IPS DF 4.7 (cell line): ENCODE measurements around the gene CATSPERE.
"Not testable (repeated sequence)": the region's sequence is repeated elsewhere in the genome, so short reads cannot be mapped to it uniquely, and the experiment has no call there.

Experiments used
- DNase-seq: peaks from one replicate; pipeline ENCODE4 v3.0.0-alpha.2; 2013; ENCODE audit warnings: low spot score; ENCODE audit errors: extremely low read depth

Gene CATSPERE

DNA sequence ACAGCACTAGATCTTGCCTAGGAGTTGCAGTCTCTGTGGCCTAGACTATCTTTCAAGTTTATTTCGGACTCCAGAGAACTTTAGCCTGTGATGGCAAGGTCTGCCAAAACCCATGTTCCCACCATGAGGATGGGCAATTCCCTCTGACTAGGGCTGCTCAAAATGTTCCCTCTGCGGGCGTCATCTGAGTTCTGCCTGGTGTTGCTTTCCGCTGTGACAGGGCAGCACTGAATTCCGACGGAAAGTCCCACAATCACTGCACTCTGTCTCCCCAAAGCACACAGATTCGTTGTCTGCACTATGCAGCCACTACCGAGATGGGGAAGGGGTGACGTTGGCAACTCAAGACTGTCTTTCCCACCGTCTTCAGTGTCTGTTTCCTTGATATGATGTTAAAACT, 75.2 kb downstream of the CATSPERE start:
- DNase-seq = no peak

DNA sequence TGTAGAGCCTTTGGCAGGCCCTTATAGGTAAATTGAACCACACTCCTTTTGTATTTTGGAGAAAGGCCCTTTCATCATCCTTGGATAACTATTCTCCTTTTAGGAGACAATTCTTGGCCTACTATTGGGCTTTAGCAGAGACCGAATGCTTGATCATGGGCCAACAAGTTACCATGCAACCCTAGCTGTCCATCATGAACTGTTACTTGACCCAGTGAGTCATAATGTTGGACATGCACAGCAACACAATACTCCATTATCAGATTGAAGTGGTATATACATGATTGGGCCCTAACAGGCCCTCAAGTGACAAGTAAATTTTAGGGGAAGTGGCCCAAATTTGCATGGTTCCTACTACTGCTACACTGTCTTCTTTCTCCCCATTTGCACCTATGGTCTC, 84.4 kb downstream of the CATSPERE start:
- no peak for DNase-seq

DNA sequence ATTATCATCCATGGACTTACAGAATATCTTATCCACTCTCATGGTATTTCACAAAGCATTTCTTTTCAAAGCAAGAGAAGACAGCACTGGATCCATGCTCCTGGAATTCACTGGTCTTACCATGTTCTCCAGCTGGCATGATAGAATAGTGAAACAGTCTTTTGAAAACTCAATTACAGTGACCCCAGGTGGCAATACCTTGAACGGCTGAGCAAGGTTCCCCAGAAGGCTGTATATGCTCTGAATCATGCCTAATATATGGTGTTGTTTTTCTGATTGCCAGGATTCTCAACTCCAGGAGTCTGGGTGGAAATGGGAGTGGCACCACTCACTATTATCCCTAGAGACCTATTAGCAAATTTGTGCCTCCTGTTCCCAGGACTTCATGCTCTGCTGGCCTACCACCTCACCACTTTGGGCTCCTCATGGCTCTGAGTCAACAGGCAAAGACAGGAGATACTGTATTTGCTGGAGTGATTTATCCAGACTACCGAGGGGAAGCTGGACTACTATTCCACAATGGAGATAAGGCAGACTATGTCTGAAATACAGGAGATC, 87.6 kb downstream of the CATSPERE start:
- no peak for DNase-seq

DNA sequence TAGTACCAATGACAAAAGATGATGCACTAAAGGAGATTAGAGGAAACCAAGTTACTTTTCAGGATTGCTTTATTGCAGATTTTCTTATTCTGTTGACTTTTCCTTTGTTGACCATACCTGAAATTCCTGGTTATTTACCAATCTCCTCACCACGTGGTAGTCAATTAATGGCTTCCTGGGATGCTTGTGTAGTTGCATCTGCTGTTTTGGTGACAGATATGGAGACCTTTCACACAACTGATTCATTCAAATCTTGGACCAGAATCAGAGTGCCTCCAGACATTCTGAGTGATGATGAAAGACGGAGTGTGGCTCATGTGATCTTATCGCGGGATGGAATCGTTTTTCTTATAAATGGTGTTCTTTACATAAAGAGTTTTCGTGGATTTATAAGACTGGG, 91.3 kb downstream of the CATSPERE start:
- no peak for DNase-seq

DNA sequence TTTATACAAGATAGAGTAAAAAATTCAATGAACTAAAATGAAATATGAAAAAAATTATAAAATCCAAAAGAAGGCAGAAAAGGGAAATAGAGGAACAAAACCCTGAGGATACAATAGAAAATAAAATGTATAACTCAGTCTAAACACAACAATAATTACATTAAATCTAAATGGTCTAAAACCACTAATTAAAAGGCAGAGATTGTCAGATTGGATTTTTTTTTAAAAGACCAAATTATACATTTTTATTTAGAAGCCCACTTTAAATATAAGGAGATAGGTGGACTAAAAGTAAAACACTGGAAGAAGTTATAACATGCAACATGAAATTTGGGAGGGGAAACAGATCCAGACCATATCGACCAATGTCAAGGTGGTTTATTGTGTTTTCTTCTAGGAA, 95.2 kb downstream of the CATSPERE start:
- no peak for DNase-seq

DNA sequence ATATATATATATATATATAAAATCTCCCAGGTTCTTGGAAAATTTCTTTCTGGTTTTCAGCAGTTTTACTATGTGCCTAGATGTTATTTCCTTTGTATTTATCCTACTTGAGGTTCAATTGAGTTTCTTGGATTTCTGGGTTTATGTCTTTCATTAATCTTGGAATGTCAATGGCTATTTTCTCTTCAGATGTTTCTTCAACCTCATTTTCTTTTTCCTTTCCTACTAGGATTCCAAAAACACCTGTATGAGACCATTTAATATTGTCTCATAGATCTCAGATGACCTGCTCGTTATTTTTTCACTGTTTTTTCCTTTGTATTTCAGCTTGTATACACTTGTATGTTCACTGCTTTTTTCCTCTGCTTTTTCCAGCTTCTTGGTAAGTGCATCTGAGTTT, 96.5 kb downstream of the CATSPERE start:
- DNase-seq = no peak

DNA sequence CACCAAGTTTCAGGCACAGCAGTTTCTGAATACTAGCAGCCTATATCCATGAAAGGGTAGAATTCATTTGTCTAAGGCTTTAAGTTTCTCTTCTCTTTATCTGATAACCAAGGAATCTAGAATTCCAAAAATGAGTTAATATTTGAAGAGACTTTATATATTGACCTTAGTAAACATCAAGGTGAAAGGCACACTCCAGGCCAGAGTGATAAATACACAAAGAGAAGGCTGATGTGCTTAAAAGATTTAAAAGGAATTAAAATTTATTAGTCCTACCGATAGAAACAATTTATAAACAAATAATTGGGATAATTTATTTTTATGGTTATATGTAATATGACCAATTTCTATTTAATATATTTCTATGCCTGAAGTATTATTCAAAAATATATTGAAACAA, 98.5 kb downstream of the CATSPERE start:
- no peak for DNase-seq

DNA sequence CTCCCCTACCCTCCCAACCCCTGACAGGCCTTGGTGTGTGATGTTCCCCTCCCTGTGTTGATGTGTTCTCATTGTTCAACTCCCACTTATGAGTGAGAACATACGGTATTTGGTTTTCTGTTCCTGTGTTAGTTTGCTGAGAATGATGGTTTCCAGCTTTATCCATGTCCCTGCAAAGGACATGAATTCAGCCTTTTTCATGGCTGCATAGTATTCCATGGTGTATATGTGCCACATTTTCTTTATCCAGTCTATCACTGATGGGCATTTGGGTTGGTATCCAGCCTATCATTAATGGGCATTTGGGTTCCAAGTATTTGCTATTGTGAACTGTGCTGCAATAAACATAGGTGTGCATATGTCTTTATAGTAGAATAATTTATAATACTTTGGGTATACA, 101.8 kb downstream of the CATSPERE start:
- not testable (repeated sequence) for DNase-seq

DNA sequence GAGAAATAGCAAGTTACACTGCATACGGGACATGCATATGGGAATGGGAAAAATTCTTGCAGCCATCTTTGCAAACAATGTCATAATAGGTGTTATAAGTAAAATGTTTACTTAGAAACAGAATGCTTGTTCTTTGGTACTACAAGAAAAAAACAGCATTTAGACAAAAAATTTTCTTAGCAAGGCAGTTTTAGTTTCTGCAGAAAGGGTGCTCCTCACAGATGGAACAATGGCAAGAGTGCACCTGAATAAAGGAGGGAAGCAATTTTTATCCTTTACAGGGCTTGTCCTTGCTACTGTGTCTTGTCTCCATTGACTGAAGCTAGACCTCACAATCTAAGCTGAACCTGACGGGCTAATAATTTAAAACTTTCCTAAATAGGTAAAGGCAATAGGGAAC, 112.7 kb downstream of the CATSPERE start:
- no peak for DNase-seq

DNA sequence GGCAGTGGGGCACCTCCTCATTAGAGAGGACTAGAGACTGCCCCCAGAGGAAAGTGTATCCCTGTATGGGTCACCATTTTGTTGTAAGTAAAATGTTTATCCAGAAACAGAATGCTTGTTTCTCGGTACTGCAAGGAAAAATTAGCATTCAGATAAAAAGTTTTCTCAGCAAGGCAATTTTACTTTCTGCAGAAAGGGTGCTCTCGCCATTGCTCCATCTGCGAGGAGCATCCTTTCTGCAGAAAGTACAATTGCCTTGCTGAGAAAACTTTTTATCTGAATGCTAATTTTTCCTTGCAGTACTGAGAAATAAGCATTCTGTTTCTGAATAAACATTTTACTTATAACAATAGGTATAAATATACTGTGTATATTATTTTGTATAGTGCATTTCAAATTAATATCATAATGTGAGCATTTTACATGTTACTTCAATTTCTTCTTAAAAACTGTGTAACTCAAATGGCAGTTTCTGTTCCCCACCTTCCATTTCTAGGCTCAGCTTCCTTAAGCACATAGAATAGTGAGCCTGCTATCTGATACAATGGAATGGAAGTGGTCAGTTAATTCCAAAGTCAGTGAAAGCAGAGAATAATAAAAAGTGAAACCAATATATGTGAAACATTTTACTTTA, 115.3 kb downstream of the CATSPERE start:
- no peak for DNase-seq

DNA sequence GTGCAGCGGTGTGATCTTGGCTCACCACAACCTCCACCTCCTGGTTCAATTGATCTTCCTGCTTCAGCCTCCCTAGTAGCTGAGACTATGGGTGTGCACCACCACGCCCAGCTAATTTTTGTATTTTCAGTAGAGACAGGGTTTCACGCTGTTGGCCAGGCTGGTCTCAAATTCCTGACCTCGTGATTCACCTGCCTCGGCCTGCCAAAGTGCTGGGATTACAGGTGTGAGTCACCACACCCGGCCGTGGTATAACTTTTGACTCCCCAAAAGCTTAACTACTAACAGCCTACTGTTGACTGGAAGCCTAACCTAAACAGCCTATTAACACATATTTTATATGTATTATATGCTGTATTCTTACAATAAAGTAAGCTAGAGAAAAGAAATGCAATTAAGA, 117.1 kb downstream of the CATSPERE start:
- DNase-seq = not testable (repeated sequence)

DNA sequence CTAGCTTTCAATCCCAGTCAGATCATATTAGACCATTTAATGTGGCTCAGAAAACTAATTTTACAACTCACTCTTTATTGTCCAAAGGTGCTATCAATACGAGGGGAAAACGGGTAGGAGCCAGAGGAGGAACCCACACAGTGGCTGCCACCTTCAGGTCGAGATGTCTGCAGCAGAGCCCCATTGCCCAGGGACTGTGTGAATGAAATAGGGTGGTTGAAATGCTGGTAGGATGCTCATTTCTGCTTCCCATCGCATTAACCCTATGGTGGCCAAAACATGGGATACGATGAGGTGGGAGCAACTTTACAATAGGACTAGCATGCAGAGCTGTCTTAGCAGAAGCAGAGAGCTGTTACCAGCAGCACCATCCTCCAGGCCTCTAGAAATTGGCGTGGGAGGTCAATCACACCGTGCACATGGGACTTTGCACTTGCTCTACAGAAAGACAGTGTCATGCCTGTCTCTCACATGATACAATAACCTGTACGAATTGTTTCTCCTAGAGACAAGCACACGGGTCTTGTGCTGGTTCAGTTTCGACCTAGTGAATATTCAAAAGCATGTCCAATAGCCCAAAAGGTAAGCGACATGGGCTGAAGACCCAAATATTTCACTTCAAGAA, 122.4 kb downstream of the CATSPERE start:
- no peak for DNase-seq

DNA sequence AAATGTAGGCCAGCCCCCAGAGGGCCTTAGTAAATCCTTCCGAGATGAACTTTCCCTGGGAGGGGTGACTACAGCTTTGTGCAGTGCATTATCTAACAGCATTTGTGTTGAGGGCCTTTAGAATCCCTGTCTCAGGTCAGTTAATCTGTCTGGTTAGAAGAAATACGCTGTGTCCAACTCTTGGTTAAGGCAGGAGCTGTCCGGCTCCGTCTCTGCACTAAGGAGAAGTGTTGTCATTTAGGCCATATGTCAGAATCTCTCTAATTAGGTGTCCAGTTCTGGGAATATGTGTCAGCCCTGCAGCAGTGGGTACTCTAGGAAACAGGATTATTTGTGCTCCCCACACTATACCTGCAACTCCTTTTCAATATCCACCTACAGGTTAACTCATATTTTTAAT, 124.8 kb downstream of the CATSPERE start:
- no peak for DNase-seq

DNA sequence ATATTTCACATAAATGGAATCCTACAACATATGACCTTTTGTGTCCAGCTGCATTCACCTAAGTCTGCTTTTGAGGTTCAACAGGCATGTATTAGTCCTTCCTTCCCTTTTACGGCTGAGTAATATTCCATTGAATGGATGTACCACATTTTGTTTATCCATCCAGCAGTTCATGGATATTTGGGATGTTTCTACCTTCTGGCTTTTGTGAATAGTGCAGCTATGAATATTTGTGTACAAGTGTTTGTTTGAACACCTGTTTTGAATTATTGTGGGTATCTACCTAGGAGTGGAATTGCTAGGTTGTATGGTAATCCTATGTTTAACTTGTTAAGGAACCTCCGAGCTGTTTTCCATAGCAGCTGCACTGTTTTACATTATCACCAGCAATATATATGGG, 129.6 kb downstream of the CATSPERE start:
- no peak for DNase-seq

DNA sequence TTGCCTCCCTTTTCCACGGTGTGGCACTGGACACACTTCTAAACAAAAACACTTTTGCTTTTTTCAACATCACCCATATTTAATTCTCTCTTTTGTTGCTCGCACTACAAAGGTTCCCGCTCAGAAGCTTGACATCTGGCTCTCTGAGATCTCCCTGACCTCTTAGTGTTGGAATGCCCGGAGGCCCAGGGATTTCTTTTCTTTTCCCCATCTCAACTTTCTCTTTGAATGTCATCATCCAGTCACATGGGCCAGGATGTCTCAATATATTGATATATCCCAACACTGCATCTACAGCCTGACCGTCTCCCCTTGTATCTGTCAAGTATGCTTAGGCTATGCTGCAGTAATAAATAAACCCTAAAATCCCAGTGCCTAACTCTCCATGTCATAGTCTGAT, 137.5 kb downstream of the CATSPERE start:
- no peak for DNase-seq

DNA sequence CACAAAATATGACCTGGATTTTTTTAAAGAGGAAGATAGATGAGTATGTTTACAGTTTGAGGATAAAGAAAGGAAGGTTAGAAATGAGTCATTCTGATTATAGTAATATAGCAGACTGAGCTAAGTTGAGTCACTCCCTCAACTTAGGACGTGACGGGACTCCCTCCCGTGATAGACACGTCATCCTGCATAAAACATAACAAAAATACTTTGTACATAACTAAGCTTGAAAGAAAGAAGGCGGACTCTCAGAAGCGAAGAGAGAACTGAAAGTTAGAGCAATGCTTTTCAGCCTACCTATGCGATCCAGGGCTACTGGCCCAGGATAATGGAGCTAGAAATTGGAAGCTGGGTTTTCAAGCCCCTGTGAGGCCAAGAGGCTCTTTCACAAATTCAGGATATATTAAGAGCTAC, 138.9 kb downstream of the CATSPERE start:
- no peak for DNase-seq

DNA sequence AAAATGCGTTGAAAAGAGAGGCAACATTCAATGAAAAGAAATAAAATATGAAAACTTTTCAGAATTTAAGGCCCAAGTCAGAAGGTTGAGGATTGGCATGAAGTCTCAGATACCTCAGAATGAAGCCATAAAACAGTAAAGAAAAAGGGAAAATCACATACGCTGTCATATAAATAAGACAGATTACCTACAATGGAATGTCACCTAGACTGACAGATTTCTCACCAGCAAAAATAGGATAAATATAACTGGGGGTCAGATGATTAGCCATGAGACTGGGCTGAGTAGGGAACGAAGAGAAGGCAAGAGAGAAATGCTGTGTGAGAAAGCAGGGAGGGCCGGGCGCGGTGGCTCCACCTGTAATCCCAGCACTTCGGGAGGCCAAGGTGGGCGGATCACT, 140.3 kb downstream of the CATSPERE start:
- no peak for DNase-seq

DNA sequence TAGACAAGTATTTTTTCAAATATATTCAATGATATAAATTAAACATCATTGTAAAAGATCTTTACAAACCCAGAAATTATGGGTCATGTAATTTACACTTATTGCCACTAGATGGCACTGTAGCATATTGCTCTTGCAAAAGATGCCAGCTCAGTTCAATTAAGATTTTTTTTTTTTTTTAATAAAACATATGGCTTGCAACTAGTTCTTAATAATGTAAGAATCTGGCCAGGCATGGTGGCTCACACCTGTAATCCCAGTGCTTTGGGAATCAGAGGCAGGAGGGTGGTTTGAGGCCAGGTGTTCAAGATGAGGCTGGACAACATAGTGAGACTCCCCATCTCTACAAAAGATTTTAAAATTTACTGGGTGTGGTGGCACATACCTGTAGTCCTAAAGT, 142.4 kb downstream of the CATSPERE start:
- DNase-seq = no peak

DNA sequence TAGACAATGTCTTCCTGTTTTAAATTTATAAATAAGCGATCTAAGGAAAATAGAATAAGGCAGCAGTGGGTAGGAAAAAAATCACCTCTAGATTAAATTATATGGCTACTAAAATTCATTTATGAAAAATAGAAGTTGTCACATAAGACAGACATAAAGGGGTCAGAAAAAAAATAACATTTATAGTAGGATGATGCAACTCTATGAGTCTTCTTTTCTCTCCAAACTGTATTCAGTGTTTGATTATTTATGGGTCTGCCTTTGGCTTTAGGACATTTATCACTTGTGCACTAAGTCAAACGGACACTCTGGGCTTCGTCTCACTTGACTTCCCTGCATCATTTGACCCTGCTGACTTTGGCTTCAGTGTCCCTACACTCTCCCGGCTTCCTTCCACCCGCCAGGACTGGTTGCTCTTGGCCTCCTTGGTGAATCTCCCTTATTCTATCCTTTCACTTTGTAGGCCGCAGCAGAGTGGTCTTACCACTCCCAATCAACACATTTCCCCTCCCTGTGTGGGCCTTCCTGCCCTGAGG, 144.8 kb downstream of the CATSPERE start:
- DNase-seq = no peak

DNA sequence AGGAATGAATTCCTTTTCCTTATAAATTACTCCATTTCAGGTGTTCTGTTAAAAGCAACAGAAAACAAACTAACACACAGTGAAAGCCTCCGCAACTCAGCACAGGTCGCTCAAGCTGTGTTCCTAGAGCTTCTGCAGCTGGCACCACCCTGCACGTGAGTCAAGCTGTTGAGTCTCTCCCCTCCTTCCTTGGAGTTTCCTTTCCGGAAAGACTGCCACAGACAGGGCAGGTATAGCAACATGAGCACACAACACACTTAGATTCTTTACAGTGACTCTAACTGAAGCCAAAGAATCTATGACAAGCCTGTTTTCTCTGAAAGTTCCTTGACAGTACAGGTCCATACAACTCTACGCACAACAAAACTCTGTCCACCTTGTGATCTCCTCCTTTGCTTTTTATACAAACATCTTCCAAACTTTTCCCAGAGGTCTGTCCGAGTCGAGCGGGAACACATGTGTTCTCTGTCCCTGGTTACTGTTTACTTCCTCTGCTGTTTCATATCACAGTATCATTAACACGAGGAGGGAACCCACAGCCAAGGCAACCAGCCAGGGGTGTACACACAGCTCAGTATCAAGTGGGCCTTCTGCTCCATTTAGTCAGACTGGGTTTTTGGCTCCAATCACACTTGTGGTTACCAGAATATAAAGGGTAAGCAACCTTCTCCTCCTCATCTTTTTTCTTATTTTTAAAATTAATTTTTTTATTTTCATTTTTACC, 153.2 kb downstream of the CATSPERE start:
- no peak for DNase-seq

DNA sequence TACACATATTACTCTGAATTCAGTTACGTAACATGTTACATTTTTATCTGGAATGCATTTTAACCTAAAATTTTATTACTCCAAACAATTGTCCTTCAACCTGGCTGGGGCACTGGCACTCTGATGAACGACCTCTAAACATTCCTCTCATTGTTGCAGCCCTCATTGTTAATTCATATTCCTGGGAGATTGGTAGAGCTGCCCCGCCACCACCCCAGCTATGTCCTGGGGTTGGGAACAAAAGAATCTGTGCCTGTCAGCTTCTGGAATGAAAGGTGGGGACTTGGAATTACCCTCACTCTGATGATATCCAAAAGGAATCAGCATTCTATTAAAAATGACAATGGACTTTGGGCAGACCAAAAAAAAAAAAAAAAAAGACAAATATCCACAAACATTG, 153.8 kb downstream of the CATSPERE start:
- DNase-seq = no peak

DNA sequence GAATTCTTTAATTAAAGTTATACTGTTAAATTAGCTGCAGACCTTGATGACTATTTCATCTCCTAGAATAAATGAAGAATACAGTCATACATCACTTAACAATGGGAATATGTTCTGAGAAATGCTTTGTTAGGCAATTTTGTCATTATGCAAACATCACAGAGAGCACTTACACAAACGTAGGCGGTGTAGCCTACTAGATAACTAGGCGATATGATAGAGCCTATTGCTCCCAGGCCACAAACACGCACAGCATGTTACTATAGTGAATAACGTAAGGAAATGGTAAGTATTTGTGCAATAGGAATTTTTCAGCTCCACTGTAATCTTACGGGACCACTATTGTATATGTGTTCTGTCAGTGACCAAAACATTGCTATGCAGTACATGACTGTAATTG, 154.2 kb downstream of the CATSPERE start:
- DNase-seq = no peak
